ENCODE data around the gene PRM2.

The PRM2 gene

GRCh38 chr16:11234884-11235702 is 41.2 kb downstream of the PRM2 start:
- in situ Hi-C loops (cut with HindIII; ENCODE audit: low sequenced_read_pairs), result loop anchor here (10.0 kb wide), 1 partner anchor 150 kb away; no protein-coding TSS in a partner anchor

- in situ Hi-C loops (cut with HindIII; ENCODE audit: low sequenced_read_pairs), result loop anchor here (10.0 kb wide), 1 partner anchor 149 kb away; no protein-coding TSS in a partner anchor
Measured at GRCh38 chr16:11233727-11234376, 42.4 kb downstream of the PRM2 start.

GRCh38 chr16:11232852-11233726 is 43.2 kb downstream of the PRM2 start:
- in situ Hi-C loops (cut with HindIII; ENCODE audit: low sequenced_read_pairs), result loop anchor here (10.0 kb wide), 1 partner anchor 148 kb away; no protein-coding TSS in a partner anchor

GRCh38 chr16:11232302-11232851 is 43.9 kb downstream of the PRM2 start:
- in situ Hi-C loops (cut with HindIII; ENCODE audit: low sequenced_read_pairs), result loop anchor here (10.0 kb wide), 1 partner anchor 148 kb away; no protein-coding TSS in a partner anchor

- in situ Hi-C loops (cut with HindIII; ENCODE audit: low sequenced_read_pairs), result loop anchor here (10.0 kb wide), 1 partner anchor 147 kb away; no protein-coding TSS in a partner anchor
Measured at GRCh38 chr16:11231367-11231970, 44.8 kb downstream of the PRM2 start.

- in situ Hi-C loops (cut with HindIII; ENCODE audit: low sequenced_read_pairs), result loop anchor here (10.0 kb wide), 1 partner anchor 145 kb away; no protein-coding TSS in a partner anchor
Measured at GRCh38 chr16:11229906-11230305, 46.4 kb downstream of the PRM2 start.

- in situ Hi-C loops (cut with HindIII; ENCODE audit: low sequenced_read_pairs), result no loop called here
Measured at GRCh38 chr16:11229432-11229831, 46.8 kb downstream of the PRM2 start.

- in situ Hi-C loops (cut with HindIII; ENCODE audit: low sequenced_read_pairs), result no loop called here
Measured at GRCh38 chr16:11225677-11226549, 50.4 kb downstream of the PRM2 start.
